ENCODE measurements around the gene ZNF385D.

DNA sequence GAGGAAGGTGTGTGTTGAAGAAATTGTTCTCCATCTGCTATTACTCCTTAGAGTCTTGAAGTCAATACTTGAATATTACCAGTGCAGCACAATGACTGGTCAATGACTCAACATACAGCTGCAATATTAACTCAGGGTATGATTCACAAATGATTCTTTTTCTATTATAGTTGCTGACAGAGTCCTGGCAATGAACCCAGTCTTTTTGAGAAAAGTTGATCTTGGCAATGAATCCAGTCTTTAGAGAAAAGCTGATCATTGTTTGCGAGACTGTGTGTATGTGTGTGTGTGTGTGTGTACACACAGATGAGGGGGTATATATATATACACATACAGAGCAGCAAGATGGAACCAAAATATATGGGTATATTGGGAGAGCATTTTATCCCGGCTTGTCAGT lies 315.1 kb downstream of the ZNF385D start:
- TF ChIP-seq, protein P1, sequence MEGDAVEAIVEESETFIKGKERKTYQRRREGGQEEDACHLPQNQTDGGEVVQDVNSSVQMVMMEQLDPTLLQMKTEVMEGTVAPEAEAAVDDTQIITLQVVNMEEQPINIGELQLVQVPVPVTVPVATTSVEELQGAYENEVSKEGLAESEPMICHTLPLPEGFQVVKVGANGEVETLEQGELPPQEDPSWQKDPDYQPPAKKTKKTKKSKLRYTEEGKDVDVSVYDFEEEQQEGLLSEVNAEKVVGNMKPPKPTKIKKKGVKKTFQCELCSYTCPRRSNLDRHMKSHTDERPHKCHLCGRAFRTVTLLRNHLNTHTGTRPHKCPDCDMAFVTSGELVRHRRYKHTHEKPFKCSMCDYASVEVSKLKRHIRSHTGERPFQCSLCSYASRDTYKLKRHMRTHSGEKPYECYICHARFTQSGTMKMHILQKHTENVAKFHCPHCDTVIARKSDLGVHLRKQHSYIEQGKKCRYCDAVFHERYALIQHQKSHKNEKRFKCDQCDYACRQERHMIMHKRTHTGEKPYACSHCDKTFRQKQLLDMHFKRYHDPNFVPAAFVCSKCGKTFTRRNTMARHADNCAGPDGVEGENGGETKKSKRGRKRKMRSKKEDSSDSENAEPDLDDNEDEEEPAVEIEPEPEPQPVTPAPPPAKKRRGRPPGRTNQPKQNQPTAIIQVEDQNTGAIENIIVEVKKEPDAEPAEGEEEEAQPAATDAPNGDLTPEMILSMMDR (IDR thresholded peaks at IDR 0.05): no peak
- TF ChIP-seq, protein P2, sequence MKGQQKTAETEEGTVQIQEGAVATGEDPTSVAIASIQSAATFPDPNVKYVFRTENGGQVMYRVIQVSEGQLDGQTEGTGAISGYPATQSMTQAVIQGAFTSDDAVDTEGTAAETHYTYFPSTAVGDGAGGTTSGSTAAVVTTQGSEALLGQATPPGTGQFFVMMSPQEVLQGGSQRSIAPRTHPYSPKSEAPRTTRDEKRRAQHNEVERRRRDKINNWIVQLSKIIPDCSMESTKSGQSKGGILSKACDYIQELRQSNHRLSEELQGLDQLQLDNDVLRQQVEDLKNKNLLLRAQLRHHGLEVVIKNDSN (CRISPR knock-in tag; IDR thresholded peaks at IDR 0.05): no peak
- TF ChIP-seq, protein P3, sequence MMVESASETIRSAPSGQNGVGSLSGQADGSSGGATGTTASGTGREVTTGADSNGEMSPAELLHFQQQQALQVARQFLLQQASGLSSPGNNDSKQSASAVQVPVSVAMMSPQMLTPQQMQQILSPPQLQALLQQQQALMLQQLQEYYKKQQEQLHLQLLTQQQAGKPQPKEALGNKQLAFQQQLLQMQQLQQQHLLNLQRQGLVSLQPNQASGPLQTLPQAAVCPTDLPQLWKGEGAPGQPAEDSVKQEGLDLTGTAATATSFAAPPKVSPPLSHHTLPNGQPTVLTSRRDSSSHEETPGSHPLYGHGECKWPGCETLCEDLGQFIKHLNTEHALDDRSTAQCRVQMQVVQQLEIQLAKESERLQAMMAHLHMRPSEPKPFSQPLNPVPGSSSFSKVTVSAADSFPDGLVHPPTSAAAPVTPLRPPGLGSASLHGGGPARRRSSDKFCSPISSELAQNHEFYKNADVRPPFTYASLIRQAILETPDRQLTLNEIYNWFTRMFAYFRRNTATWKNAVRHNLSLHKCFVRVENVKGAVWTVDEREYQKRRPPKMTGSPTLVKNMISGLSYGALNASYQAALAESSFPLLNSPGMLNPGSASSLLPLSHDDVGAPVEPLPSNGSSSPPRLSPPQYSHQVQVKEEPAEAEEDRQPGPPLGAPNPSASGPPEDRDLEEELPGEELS (CRISPR knock-in tag; IDR thresholded peaks at IDR 0.05): no peak
- TF ChIP-seq, protein P4, sequence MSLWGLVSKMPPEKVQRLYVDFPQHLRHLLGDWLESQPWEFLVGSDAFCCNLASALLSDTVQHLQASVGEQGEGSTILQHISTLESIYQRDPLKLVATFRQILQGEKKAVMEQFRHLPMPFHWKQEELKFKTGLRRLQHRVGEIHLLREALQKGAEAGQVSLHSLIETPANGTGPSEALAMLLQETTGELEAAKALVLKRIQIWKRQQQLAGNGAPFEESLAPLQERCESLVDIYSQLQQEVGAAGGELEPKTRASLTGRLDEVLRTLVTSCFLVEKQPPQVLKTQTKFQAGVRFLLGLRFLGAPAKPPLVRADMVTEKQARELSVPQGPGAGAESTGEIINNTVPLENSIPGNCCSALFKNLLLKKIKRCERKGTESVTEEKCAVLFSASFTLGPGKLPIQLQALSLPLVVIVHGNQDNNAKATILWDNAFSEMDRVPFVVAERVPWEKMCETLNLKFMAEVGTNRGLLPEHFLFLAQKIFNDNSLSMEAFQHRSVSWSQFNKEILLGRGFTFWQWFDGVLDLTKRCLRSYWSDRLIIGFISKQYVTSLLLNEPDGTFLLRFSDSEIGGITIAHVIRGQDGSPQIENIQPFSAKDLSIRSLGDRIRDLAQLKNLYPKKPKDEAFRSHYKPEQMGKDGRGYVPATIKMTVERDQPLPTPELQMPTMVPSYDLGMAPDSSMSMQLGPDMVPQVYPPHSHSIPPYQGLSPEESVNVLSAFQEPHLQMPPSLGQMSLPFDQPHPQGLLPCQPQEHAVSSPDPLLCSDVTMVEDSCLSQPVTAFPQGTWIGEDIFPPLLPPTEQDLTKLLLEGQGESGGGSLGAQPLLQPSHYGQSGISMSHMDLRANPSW (CRISPR knock-in tag; conservative IDR thresholded peaks at IDR 0.05; ENCODE audit: low read depth): no peak
- TF ChIP-seq, protein P5, sequence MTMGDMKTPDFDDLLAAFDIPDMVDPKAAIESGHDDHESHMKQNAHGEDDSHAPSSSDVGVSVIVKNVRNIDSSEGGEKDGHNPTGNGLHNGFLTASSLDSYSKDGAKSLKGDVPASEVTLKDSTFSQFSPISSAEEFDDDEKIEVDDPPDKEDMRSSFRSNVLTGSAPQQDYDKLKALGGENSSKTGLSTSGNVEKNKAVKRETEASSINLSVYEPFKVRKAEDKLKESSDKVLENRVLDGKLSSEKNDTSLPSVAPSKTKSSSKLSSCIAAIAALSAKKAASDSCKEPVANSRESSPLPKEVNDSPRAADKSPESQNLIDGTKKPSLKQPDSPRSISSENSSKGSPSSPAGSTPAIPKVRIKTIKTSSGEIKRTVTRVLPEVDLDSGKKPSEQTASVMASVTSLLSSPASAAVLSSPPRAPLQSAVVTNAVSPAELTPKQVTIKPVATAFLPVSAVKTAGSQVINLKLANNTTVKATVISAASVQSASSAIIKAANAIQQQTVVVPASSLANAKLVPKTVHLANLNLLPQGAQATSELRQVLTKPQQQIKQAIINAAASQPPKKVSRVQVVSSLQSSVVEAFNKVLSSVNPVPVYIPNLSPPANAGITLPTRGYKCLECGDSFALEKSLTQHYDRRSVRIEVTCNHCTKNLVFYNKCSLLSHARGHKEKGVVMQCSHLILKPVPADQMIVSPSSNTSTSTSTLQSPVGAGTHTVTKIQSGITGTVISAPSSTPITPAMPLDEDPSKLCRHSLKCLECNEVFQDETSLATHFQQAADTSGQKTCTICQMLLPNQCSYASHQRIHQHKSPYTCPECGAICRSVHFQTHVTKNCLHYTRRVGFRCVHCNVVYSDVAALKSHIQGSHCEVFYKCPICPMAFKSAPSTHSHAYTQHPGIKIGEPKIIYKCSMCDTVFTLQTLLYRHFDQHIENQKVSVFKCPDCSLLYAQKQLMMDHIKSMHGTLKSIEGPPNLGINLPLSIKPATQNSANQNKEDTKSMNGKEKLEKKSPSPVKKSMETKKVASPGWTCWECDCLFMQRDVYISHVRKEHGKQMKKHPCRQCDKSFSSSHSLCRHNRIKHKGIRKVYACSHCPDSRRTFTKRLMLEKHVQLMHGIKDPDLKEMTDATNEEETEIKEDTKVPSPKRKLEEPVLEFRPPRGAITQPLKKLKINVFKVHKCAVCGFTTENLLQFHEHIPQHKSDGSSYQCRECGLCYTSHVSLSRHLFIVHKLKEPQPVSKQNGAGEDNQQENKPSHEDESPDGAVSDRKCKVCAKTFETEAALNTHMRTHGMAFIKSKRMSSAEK (CRISPR knock-in tag; IDR thresholded peaks at IDR 0.05; ENCODE audit: borderline replicate concordance): no peak
